ENCODE results near the gene ADGRG7. TPM values are rescaled to one million over a fixed set of nuclear protein-coding genes. Genes with fewer than 3 reads are reported as not detected.
"Not testable (repeated sequence)": the region's sequence is repeated elsewhere in the genome, so short reads cannot be mapped to it uniquely, and the experiment has no call there.

The ADGRG7 gene
- total RNA-seq, 1 donor from 2014 or later, result not detected

DNA sequence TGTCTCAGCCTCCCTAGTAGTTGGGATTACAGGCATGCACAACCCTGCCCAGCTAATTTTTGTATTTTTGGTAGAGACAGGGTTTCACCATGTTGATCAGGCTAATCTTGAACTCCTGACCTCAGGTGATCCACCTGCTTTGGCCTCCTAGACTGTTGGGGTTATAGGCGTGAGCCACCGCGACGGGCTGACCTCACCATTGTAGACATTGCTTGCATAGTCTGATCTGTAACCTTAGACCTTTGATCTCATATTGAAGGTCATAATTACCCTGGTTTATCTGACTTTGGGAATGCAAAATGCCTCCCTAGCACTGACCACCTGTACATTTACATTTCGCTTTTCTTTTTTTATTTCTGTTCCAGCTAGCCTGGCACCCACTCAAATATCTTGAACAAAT, 31.2 kb downstream of the ADGRG7 start:
- FAIRE-seq (no peak), DNase-seq (ENCODE audit: low spot score in 2 of 2) (no peak)

DNA sequence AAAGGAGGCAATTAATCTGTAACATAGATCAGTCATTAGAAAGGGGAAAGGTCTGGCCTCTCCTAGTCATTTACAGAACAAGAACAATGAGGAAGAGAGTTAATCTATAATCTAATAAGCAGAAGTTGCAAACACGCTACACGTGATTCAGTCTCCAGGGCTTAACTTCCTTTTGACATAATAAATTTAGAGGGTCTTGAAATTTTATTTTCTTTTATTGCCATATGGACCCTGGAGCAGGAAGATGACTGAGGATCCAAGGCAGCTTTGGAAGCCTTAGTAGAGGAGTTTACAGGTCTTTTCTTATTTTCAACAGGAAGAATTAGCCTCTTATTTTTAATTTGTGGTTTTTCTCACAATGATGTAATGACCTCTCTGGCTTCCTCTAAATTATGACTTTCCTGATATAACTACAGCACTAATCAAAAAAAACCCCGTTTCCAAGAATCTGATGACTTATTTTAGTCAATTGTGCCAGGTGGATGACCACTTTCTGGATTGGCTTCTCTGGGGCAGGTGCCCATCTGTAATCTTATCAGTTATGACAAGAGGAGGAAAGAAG, 32.2 kb downstream of the ADGRG7 start:
- FAIRE-seq (no peak), DNase-seq (ENCODE audit: low spot score in 2 of 2) (no peak)

DNA sequence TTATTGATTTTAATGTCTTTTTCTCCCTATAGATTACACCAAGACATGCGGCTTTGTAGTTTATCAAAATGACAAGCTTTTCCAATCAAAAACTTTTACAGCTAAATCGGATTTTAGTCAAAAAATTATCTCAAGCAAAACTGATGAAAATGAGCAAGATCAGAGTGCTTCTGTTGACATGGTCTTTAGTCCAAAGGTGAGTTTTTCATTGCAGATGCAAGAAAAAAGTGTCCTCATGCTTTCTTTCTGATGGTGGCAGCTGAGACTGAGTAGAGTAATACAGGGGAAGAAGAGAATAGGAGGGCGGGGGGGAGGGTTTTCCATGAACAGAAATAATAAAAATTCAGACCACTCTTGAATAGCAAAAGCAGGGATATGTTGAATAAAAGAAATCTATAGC, 36.5 kb downstream of the ADGRG7 start:
- no peak for FAIRE-seq
- no peak for DNase-seq (ENCODE audit: low spot score in 2 of 2)

DNA sequence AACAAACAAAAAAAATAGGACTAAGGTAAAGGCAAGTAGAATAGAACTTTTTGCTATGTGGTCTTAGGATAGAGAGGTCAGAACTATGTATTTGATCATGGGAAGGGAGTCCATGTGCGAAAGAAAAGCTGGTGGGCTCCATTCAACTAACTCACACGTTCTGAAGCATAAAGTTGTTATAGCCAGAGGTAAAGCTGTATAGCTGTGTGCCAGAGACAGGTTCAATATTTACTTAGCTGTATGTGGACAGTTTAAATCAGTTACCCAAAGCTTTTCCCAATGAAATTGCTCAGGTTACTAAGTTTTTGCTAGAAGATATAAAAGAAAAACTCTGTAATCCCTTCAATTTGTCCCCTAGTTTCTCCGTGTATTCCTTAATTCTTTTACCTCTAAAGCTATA, 37.8 kb downstream of the ADGRG7 start:
- DNase-seq (ENCODE audit: low spot score in 2 of 2), result no peak
- no peak for FAIRE-seq

DNA sequence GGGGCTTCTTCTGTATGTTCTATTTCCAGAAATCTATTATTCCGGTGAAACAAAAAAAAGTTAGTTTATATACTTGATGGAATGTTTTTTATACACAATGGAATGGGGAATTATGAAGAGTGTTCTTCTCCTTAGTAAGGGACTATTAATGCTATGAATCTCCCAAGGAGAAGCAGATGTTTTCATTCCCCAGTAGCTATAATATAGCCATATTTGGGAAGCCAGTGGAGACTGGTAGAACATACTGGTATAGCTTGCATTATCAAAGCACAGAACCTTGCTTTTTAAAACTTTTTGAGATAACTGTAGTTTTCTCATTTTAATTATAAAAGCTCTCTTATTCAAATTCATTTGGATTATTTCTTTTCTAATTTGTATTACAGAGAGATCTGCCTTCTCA, 38.3 kb downstream of the ADGRG7 start:
- FAIRE-seq, result no peak
- no peak for DNase-seq (ENCODE audit: low spot score in 2 of 2)

DNA sequence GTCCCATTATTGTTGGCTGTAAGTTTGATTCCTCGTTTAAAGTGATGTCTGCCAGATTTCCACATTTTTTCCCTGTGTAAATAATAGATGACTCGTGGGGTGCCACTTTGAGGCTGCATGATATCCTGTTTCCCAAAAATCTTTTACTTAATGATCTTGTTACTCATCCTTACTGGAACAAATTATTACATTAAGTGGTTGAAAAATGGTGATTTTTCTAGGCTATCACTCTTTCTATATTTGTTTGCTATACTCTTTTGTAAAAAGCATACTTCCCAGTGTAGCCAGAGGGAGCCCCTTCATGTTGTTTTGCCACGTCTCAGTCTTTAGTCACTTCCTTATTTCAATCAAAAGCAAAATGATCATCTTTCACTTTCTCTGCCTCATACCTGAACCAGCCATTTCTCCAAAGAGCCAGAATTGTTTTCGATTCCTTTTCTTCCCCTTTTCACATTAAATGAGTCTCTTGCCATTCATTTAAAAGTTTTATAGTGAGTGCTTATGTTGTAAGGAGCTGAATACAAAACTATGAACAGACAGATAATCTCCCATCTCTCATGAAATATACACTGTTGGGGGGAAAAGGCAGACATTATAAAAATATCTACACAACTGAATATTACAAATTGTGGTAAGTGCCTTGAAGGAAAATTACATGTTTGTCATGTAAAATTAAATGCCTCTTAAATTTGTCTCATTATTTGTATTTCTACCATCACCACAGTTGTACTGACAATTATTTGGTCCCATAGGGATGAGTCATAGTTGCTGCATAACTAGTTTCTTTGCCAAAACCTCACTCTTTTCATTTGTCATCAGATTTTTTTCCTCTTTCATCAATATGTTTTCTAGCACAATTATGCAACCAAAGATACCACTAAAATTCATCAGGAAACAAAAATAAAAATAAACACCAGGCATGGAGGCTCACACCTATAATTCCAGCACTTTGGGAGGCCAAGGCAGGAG, 41.5 kb downstream of the ADGRG7 start:
- FAIRE-seq (no peak), DNase-seq (ENCODE audit: low spot score in 2 of 2) (no peak)

DNA sequence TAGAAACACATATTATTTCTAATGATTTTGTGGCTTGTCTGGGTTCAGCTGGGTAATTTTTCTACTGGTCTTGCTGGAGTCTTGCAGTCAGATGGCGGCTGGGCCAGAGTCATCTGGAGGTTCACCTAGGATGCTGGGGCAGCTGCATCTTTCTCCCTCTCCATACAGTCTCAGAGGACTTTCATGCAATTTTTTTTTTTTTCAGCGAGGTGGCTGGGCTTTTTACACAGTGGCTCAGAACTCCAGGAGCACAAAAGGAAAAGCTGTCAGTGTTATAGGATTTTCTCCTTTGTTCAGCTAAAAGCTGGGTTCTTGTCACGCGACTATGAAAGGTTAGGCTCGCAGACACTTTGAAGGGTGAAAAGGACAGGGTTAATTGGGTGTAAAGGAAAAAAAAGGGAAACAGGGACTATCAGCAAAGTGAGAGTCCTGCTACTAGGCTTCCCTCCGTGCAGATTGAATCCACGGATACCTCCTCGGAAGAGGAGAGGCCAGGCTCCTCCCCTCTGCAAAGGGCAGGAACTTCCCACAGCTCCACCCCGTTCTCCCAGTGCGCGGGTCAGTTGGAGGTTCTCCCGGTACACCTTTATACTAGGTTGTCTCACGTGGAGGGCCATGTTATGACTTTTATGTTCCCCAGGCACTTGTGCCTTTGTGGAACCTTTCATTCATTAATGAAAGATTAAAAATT, 44.3 kb downstream of the ADGRG7 start:
- no peak for DNase-seq (ENCODE audit: low spot score in 2 of 2)
- FAIRE-seq, result no peak

DNA sequence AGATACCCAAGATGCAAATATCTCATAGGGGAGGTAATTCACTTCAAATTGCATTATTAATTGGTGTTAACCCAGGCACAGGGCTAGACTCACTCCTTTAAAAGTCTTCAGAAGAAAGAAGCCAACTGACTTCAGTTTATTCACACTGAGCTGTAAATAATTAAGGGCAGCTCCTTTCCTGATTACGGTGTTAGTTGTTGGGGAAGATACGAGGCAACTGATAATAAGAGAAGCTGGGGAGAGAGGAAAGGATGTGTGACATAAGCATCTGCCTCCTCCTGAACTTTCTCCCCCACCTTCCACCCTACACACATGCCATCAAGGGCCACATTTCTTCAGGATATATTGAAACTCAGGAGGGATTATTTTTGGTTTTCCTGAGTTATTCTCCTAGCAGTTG, 47.5 kb downstream of the ADGRG7 start:
- FAIRE-seq (no peak), DNase-seq (ENCODE audit: low spot score in 2 of 2) (no peak)

DNA sequence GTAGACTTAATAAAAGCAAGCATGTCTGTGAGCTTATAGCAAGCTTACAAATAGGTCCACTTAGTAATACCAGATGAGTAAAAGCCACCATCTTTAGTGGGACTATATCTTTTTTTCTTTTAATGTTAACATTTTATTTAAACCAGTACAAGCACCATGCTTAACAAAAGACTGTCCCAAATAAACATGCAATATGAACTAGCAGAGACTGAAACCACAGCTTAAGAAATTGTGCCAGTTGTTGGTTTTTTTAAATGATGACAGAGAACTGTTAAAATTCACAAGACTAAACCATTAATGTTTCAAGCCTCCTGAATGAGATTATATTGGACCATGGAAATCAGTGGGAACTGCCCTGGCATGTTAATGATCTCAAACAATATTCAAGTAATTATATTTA, 51.9 kb downstream of the ADGRG7 start:
- not testable (repeated sequence) for DNase-seq (ENCODE audit: low spot score in 2 of 2); FAIRE-seq

DNA sequence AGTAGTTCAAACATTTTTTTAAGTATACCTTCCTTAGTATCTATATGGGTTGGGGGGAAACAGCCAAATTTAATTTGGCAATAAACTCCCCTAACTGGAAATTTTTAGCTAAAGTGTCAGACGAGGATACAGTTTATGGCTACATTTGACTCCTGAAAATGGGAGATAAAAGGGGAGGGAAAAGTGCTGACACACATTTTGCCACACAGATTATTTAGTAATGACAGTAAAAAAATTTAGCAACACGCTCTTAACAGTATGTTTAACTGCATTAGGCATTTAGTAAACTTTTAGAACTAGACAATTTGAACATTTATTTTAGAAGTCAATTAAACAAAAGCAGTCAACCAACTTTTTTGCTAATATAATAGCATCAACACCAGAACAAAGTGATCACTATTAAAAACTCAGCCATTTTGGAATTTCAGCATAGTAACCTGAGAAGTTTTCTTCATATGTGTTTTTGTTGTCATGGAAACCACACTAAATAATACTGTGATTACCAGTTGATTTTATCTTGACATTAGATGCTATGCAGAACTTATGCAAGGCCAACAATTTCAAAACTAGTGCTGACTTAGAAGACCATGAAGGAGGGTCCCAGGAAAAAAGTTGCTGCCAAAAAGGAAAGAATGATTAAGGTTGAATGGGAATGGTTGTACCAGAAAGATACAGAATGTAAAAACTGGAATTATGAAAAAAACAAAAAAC, 52.9 kb downstream of the ADGRG7 start:
- FAIRE-seq (no peak), DNase-seq (ENCODE audit: low spot score in 2 of 2) (no peak)

DNA sequence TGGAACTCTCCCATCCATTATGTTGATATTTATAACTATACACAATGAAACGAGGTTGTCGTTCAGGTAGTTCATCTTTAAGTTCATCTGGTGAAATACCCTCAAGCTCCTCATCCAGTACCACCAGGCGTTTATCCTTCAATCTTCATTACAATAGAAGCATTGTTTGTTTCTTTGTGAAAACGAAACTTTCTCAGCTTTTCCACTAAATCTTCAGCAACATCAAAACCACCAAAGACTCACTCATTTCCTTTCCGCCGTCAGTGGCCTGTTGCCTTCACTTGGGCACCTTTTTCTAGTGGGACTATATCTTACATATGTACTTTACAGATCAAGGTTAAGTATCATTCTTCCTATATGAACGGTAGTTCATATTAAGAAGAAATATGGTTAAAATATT, 55.8 kb downstream of the ADGRG7 start:
- FAIRE-seq, result no peak

DNA sequence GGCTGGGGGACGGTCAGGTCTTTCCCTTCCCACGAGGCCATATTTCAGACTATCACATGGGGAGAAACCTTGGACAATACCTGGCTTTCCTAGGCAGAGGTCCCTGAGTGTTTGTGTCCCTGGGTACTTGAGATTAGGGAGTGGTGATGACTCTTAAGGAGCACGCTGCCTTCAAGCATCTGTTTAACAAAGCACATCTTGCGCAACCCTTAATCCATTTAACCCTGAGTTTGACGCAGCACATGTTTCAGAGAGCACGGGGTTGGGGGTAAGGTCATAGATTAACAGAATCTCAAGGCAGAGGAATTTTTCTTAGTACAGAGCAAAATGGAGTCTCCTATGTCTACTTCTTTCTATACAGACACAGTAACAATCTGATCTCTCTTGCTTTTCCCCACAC, 57.3 kb downstream of the ADGRG7 start:
- not testable (repeated sequence) for DNase-seq (ENCODE audit: low spot score in 2 of 2); FAIRE-seq

More for the DNA sequence above, 55.8 kb downstream of the ADGRG7 start:
- DNase-seq (ENCODE audit: low spot score in 2 of 2), result no peak

DNA sequence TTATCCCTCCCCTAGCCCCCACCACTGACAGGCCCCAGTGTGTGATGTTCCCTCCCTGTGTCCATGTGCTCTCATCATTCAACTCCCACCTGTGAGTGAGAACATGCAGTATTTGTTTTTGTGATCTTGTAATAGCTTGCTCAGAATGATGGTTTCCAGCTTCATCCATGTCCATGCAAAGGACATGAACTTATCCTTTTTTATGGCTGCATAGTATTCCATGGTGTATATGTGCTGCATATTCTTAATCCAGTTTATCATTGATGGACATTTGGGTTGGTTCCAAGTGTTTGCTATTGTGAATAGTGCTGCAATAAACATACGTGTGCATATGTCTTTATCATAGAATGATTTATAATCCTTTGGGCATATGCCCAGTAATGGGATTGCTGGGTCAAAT, 57.9 kb downstream of the ADGRG7 start:
- not testable (repeated sequence) for FAIRE-seq

DNA sequence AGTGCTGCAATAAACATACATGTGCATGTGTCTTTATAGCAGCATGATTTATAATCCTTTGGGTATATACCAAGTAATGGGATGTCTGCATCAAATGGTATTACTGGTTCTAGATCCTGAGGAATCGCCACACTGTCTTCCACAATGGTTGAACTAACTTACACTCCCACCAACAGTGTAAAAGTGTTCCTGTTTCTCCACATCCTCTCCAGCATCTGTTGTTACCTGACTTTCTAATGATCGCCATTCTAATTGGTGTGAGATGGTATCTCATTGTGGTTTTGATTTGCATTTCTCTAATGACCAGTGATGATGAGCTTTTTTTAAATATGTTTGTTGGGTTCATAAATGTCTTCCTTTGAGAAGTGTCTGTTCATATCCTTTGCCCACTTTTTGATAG, 61.6 kb downstream of the ADGRG7 start:
- not testable (repeated sequence) for DNase-seq (ENCODE audit: low spot score in 2 of 2); FAIRE-seq

More for the DNA sequence above, 57.9 kb downstream of the ADGRG7 start:
- not testable (repeated sequence) for DNase-seq (ENCODE audit: low spot score in 2 of 2)

DNA sequence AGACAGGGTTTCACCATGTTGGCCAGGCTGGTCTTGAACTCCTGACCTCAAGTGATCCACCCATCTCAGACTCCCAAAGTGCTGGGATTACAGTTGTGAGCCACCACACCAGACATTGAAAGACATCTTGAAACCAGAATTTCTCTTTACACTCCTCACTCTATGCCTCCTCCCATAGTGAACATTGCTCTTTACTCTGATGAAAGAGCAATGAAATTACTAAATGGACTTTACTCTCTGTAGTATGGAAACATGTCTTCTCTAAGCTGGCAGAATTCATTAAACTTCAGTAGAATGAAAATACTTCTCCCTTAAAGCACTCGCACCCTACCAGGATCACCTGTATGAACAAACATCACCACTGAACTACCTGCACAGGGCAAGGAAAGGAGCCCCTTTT, 72.1 kb downstream of the ADGRG7 start:
- DNase-seq (ENCODE audit: low spot score in 2 of 2), result no peak
- FAIRE-seq, result no peak

DNA sequence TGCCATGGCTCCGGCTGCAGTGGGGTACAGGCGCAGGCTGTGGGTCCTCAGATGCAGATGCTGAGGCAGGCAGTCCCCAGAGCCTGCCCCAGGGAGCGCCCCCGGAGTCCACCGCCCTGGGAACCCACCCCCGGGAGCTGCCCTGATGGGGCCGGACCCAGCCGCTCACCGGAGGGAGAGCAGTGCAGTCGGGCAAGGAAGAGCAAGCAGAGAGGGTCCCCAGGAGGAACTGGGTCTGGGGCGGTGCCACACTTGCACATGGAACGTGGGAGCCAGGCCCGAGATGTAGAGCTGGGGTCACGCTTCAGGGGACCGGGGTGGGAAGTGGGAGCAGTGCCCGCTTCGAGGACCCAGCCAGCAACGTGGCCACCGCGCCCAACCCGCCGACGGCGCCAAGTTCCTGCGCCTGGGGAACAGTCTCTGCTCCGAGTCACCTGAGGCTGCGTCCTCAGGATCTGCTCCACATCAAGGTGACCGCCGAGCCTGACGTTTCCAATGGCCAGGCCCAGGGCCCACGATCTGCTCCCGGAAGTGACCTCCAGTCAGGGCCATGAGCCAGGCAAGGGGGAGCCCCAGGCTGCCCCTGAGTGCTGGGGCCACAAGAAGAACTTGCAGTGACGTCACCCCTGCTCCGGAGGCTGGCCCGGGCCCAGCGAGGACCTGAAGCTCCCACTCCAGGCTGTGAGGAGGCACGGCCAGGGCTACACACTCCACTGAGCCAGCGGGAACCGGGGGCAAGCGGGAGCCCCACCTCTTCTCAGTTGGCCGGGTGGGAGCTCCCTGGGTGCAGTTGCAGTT, 72.9 kb downstream of the ADGRG7 start:
- no peak for FAIRE-seq
- DNase-seq (ENCODE audit: low spot score in 2 of 2), result no peak

DNA sequence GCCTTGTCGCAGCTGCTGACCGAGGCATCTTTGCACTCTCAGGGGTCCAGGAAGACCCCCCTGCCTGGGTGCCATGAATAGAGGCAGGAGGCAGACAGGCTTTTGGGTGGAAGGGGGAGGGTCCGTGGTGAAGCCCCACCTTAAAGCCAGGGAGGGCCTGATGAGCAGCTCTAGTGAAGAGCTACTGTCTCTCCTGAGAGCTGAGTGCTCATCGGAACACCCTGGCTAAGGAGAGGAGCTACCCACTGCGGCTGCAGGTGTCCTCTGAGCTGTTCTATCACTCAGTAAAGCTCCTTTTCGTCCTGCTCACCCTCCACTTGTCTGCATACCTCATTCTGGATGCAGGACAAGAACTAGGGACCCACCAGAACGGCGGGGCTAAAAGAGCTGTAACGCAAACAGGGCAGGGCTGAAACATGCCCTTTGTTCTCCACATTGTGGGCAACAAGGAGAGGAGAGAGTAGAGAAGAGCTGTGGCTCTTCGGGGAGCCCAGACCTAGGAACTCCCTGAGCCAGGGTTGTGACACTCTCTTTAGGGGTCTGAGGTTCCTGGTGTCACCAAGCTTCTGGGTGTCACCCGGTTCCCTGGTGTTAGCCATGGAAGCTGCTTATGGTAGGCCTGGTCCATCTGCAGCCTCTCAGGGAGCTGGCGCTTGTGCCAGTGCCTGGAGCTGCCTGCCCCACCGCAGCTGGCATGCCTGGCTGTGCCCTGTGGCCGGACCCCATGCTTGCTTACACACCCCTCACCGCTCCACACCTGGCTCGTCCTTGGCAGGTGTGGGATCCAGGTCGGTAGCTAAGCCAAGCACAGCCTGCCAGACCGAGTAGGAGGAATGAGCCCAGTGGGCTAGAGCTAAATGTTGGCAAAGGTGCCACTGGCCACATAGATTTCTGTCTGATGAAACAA, 73.7 kb downstream of the ADGRG7 start:
- no peak for FAIRE-seq
- no peak for DNase-seq (ENCODE audit: low spot score in 2 of 2)

DNA sequence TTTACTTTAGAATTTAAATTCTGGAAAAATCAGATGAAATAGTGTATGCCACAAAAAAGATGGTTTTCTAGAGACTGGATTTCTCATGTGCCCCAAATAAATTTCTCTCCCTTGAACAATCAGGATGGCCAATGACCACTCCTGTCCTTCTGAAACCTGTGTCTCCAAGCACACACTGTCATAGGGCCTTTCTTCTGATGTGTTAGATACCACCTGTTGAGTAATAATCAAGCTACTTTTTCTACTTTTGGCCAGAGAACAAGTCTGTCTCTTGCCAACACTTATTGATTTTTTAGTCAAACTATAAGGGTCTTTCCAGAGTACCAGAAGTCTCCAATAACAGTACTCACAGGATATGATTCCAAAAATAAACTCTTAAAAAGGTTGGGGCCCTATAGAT, 83.8 kb downstream of the ADGRG7 start:
- FAIRE-seq (no peak), DNase-seq (ENCODE audit: low spot score in 2 of 2) (no peak)

DNA sequence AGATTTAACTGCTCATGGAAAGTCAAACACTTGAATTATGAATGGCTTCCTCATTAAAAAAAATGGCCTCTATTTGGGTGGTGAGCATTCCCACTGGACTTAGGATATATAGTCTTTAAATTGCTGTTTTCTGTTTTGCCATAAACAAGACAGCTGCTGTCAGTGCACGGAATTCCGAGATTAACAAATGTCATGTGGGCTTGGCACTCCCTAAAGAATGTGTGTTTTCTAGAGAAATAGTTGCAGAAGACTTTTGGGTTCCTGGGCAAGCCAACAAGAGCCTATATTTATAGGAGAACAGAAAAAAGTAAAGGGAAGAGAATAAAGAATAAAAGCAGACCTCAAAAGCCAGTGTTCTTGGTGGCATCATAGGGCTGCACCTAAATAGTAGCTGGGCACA, 86.3 kb downstream of the ADGRG7 start:
- no peak for FAIRE-seq

More for the DNA sequence above, 86.3 kb downstream of the ADGRG7 start:
- DNase-seq (ENCODE audit: low spot score in 2 of 2), result no peak
